ENCODE results near the gene ZFAND2A. TPM values are rescaled to one million over a fixed set of nuclear protein-coding genes. Genes with fewer than 3 reads are reported as not detected.
A peak's percentile ranks its signal among the peaks of the same experiment; 100 is the strongest.
"Not testable (repeated sequence)": the region's sequence is repeated elsewhere in the genome, so short reads cannot be mapped to it uniquely, and the experiment has no call there.

The ZFAND2A gene
- polyA plus RNA-seq, 2 of the 4 experiments (the other 2 are of a cell fraction) = 44.1 to 88.6 TPM

GRCh38 chr7:1156782-1157535 is 3.0 kb downstream of the ZFAND2A start (continued):
- TF ChIP-seq, protein P1, sequence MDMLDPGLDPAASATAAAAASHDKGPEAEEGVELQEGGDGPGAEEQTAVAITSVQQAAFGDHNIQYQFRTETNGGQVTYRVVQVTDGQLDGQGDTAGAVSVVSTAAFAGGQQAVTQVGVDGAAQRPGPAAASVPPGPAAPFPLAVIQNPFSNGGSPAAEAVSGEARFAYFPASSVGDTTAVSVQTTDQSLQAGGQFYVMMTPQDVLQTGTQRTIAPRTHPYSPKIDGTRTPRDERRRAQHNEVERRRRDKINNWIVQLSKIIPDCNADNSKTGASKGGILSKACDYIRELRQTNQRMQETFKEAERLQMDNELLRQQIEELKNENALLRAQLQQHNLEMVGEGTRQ (IDR thresholded peaks at IDR 0.05) = no peak
- TF ChIP-seq POLR2A (IDR thresholded peaks at IDR 0.05; ENCODE audit: low read length) (no peak), NPAS2 (CRISPR knock-in tag; IDR thresholded peaks at IDR 0.05; ENCODE audit: borderline replicate concordance) (no peak), ZFP36 (IDR thresholded peaks at IDR 0.05; ENCODE audit: borderline replicate concordance, partially characterized antibody) (no peak), MAX (IDR thresholded peaks at IDR 0.05) (peak; percentile 54), NFE2L2 (conservative IDR thresholded peaks at IDR 0.05; ENCODE audit: low read length) (no peak), TFCP2L1 (CRISPR knock-in tag; IDR thresholded peaks at IDR 0.05) (no peak), EHMT2 (IDR thresholded peaks at IDR 0.05; ENCODE audit: low read depth) (no peak), HOXB13 (CRISPR knock-in tag; IDR thresholded peaks at IDR 0.05; ENCODE audit: low read depth) (no peak), RNF2 (IDR thresholded peaks at IDR 0.05; ENCODE audit: borderline replicate concordance, low read depth) (no peak), FOSL2 (IDR thresholded peaks at IDR 0.05) (peak; percentile 81), FOSL2 (CRISPR knock-in tag; IDR thresholded peaks at IDR 0.05) (peak; percentile 94), KDM5A (IDR thresholded peaks at IDR 0.05) (no peak), CBX2 (IDR thresholded peaks at IDR 0.05; ENCODE audit: borderline replicate concordance, low read depth) (no peak), MYC (IDR thresholded peaks at IDR 0.05; ENCODE audit: borderline replicate concordance, low read length) (no peak), GATA3 (IDR thresholded peaks at IDR 0.05; ENCODE audit: borderline replicate concordance) (peak; percentile 74), MAFK (IDR thresholded peaks at IDR 0.05; ENCODE audit: partially characterized antibody) (no peak), EP300 (IDR thresholded peaks at IDR 0.05) (peak; percentile 60 to 74; a peak in 3 of 5 replicates), HEYL (CRISPR knock-in tag; IDR thresholded peaks at IDR 0.05) (no peak), ELK1 (IDR thresholded peaks at IDR 0.05; ENCODE audit: low read depth, low read length) (no peak), HMGXB4 (CRISPR knock-in tag; IDR thresholded peaks at IDR 0.05; ENCODE audit: borderline replicate concordance) (no peak), RCOR1 (IDR thresholded peaks at IDR 0.05; ENCODE audit: low read depth, low read length) (no peak), CHD2 (IDR thresholded peaks at IDR 0.05; ENCODE audit: low read length, partially characterized antibody) (no peak)
- TF ChIP-seq, protein P2, sequence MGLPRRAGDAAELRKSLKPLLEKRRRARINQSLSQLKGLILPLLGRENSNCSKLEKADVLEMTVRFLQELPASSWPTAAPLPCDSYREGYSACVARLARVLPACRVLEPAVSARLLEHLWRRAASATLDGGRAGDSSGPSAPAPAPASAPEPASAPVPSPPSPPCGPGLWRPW (IDR thresholded peaks at IDR 0.05) = peak; percentile 87; the same call in 1 of the 2 replicates
- TF ChIP-seq, protein P3, sequence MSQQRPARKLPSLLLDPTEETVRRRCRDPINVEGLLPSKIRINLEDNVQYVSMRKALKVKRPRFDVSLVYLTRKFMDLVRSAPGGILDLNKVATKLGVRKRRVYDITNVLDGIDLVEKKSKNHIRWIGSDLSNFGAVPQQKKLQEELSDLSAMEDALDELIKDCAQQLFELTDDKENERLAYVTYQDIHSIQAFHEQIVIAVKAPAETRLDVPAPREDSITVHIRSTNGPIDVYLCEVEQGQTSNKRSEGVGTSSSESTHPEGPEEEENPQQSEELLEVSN (IDR thresholded peaks at IDR 0.05; ENCODE audit: borderline replicate concordance, low read depth) = no peak

- CTCF ChIA-PET = interaction anchor here (1.1 to 4.9 kb wide), 9 partner anchors 13 to 69 kb away, joined by 3 to 33 read pairs (median 5); partner anchors contain the start of gene GPER1
- H3K4me2 ChIP-seq = peak overlapping the region; percentile 99
- not testable (repeated sequence) for DNase-seq (ENCODE audit: low read depth in 1 of 2, low spot score in 1 of 2); ATAC-seq; H3K4me3 ChIP-seq; FAIRE-seq; H3K9me3 ChIP-seq
- WGBS (ENCODE audit: missing lambda C conversion rate) = 54% methylated on average over 18 of the region's 33 CpGs
- H3K4me1 ChIP-seq = peaks cover 37% of the 10 kb centered on the region
- POLR2A ChIA-PET = interaction anchor here (1.6 to 1.7 kb wide), 2 partner anchors 17 to 18 kb away, joined by 3 to 17 read pairs; a partner anchor contains a TSS
- peak overlapping the region; percentile 94 to 98 for H3K27ac ChIP-seq
These were observed 3.9 kb downstream of the ZFAND2A start for GRCh38 chr7:1155818-1156781.
